Activated T-cell treated with anti-CD3 and anti-CD28 coated beads for 24 hours (primary cell): ENCODE results near the gene ERC1.
"Not testable (repeated sequence)": the region's sequence is repeated elsewhere in the genome, so short reads cannot be mapped to it uniquely, and the experiment has no call there.

Experiments
- DNase-seq: peaks from one replicate; pipeline ENCODE4 v3.0.0-alpha.2; 2020; ENCODE audit warnings: low read depth

ERC1 gene

DNA sequence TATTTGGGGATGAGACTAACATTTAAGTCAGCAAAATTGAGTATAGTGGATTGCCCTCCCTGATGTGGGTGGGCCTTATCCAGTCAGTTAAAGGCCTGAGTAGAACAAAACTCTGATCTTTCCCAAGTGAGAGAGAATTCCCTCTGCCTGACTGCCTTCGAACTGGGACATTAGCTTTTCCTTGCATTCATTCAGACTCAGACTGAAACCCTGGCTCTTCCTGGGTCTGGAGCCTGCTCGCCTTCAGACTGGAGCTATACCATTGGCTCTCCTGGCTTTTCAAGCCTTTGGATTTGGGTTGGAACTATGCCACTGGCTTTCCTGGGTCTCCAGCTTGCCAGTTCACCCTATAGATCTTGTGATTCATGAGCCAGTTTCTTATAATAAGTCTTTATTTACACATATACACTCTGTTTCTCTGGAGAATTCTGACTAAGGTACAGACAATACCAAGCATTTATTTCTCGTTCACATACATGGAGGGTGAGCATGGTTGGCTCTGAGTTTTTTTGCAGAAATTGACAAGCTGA, 296.5 kb downstream of the ERC1 start:
- DNase-seq = no peak

DNA sequence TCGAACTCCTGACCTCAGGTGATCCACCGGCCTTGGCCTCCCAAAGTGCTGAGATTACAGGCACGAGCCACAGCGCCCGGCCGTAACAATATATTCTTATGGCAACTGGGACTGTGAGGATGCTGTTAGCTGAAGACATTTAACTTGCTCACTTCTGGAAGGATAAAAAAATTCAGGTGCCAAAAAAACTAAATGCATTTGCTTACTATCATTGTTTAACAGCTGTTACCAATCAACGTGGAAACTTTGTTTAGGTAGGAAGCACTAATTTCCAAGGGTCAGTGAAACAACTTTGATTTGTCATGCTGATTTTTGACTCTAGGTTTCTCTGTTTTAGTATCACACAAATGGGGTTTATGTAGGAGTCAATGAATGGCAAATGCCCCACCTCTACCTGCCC, 297.3 kb downstream of the ERC1 start:
- no peak for DNase-seq

DNA sequence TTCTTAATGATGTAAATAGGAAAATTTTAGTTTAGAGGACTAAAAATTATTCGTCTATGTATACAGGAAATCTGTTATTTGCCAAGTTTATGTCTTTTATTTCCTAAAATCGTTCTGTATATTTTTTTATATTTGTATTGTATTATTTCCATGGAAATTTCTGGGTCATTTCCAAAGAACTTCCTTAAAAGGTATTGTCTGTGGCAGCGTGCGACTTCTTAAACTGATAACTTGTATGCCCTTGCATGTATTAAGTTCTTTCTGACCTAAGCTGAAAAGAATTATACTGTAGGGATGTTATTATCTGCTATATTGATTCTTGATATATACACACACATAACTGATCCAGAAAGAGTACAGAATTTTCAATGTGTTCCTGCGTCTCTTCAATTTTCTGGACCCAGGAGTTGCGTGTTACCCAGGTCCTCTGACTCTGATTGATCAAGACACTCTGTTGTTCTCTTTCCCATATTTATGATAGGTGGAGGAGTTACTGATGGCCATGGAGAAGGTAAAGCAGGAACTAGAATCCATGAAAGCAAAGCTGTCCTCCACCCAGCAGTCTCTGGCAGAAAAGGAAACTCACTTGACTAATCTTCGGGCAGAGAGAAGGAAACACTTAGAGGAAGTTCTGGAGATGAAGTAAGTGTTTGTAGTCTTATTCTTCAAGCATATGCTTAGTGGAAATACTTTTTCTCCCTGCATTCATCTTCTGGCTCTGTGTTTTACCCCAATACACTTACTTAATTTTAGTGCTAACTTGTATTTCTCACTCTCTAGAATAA, 298.5 kb downstream of the ERC1 start:
- no peak for DNase-seq

DNA sequence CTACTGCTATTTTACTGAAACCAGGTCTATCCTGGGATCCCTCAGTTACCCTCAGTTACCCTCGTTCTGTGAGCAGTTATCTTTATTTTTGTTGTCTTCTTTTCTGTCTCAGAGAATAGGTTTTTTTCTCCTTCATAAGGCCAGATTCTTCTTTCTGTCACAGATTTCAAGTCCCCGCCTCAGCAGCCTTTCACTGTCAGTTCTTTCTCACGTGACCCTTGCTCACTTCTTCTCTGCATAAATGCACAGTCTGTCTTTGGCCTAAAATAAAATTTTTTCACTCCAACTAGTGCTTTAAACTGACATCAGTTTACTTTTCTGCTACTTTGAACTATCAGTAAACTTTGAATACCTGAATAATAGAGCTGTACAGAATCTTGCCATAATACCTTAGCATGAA, 299.7 kb downstream of the ERC1 start:
- no peak for DNase-seq

- no peak for DNase-seq
Measured at GRCh38 chr12:1291601-1292332, 300.7 kb downstream of the ERC1 start.

DNA sequence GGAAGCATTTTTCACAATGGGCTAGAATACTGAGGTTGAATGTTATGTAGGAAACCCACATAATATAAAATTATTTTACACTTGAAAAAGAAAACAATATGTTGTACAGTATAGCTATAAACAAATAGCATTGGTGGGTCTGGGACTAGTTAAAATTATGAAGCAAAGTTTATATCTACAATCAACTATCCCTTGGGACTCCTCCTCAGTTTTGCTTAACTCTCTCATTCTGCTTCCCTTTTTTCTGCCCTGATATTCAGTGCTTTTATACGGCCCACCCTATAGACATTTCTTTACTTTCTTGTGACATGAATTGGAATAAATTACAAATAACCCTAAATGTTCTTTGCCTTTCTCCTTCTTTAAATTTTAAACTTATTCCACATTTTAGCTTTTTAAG, 302.9 kb downstream of the ERC1 start:
- DNase-seq = no peak

- DNase-seq = no peak
Measured at GRCh38 chr12:1297206-1297605, 306.2 kb downstream of the ERC1 start.

DNA sequence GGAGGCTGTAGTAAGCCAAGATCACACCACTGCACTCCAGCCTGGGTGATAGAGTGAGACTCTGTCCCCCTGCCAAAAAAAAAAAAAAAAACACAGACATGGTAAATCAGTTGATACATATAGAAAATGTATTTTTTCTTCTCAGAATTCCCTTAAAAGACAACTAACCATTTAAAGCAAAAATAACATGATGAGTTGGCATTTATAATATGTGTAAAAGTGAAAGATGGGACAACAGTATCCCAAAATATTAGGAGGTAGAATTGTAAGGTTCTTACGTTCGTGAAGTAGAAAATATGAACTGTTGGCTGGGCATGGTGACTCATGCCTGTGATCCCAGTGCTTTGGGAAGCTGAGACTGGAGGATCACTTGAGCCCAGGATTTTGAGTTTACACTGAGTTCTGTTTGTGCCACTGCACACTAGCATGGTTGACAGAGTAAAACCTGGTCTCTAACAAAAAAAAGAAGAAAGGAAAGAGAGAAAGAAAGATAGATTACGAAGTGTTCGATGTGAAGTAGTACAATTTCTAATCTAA, 306.7 kb downstream of the ERC1 start:
- DNase-seq = no peak

DNA sequence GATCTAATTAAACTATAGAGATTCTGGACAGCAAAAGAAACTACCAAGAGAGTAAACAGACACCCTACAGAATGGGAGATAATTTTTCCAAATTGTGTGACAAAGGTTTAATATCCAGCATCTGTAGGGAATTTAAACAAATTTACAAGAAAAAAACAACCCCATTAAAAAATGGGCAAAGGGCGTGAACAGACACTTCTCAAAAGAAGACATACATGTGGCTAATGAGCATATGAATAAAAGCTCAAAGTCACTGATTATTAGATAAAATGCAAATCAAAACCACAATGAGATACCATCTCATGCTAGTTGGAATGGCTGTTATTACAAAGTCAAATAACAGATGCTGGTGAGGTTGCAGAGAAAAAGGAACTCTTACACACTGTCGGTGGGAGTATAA, 309.4 kb downstream of the ERC1 start:
- no peak for DNase-seq

DNA sequence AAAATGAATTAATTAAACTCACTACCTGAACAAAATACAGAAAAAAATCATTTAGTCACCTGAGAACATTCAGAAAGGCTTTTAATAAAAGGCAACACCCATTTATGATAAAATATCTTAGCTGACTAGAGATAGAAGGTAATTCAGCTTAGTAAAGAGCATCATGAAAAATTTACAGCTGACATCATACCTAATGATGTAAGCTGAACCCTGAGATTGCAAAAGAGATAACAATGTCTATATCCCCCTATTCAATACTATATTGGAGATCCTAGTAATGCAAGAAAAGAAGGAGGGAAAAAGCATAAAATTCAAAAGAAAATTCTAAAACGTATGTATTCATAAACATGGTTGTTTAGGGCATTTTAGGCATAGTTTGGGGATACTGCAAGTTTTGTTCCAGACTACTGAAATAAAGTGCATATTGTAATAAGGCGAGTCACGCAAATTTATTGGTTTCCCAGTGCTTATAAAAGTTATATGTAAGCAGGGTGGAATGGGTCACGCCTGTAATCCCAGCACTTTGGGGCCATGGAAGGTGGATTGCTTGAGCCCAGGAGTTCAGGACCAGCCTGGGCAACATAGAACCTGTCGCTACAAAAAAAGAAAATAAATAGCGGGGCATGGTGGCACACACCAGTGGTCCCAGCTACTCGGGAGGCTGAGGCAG, 311.3 kb downstream of the ERC1 start:
- no peak for DNase-seq

DNA sequence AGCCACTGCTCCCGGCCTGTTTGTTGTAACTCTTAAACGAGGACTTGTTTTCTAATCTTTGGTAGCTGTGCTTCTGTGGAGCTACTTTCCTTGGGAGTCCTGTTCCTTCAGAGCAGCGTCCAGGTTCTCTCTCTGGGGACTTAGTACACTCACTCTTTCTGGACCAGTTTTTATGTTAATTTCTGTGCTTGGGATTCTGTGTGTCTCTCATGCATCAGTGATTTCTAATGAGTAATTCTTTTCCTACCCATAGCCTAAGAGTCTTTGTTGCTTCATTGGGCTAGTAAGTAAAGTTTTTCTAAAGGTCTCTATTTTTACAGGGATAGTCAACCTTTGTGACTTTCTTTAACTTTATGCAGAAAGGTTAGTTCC, 314.0 kb downstream of the ERC1 start:
- DNase-seq = no peak

DNA sequence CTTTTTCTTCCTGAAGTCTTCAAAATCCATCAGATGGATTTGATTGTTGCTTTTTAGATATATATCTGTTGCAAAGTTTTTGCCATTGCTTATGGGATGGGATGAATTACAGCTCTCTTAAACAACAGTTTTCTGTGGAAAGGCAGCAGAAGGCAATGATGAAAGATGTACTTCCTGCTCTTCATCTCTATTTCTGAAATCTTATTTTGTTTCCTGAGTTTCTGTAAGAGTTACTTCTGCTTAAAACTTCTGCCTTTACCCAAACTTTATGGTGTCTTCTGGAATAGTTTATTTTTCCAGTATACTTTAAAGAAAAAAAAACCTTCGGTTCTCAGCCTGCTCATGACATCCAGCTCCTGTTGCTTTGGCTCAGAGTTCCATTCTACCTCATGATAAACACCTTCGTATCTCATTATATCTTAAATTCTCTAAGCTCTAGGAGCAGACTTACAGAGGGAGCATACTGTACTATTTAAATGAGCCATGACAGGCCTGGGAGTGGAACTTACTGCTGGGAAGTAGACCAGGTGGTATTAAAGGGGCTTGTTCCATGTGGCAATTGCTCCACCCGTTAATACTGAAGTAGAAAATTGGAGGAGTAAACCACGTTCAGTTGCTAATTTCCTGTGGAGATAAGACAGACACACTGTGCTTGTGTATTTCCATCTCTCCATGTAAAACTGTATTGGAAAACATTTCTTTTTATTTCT, 314.9 kb downstream of the ERC1 start:
- DNase-seq = no peak

- DNase-seq = no peak
Measured at GRCh38 chr12:1306817-1307216, 315.8 kb downstream of the ERC1 start.

DNA sequence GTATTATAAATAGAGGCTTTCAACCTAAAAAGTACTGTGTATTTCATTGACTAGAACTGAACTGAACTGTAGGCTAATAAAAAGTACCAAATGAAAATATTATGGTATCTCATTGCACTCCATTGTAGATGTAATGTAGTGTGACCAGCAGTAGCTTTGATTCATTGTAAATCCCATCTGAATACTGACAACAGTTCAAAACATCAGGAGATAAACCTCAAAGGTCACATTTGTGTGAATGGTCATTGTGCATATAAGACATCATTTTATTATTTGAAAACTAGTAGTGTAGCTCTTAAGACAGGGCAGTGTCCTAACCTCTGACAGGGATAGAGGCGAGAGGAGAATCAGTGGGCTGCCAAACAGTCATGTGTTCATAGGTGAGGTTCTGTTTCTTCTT, 316.8 kb downstream of the ERC1 start:
- DNase-seq = no peak

GRCh38 chr12:1309613-1310012, 318.6 kb downstream of the ERC1 start:
- no peak for DNase-seq

DNA sequence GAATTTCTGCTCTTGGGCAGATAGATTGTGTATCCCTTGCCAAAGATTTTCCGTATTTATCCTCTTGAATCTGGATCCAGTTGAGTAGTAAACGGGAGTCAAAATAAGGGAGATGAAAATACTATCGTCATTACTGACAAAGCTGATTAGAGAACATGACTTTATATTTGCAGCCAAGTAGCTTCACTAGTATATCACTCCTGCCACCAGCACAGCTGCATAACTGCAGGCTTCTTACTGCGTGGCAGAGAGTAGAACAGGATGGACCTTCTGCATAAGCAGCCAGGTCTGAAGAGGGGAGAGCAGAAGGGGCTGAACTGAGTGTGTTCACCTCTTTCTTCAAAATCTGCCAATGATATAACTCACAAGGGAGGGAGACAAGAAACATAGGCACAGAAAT, 319.6 kb downstream of the ERC1 start:
- no peak for DNase-seq

DNA sequence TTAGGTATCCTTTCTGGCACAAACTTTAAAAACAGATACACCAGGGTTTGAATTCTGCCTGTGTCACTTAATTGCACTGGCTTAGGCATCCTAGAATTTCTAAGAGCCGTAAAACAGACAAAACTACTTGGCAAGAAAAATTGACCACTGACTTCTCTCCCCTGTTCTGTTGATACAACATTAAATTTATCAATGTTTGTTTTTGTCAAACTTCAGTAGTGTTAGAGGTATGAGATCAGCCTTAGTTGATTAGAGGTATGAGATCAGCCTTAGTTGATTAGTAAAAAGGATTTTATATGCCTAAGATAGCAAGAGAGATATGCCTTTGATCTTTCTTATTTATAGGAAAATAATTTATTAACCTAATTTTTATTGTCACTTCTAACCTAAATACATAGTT, 320.1 kb downstream of the ERC1 start:
- DNase-seq = no peak

GRCh38 chr12:1313906-1314305, 322.9 kb downstream of the ERC1 start:
- no peak for DNase-seq

GRCh38 chr12:1314523-1314922, 323.5 kb downstream of the ERC1 start:
- DNase-seq = no peak

DNA sequence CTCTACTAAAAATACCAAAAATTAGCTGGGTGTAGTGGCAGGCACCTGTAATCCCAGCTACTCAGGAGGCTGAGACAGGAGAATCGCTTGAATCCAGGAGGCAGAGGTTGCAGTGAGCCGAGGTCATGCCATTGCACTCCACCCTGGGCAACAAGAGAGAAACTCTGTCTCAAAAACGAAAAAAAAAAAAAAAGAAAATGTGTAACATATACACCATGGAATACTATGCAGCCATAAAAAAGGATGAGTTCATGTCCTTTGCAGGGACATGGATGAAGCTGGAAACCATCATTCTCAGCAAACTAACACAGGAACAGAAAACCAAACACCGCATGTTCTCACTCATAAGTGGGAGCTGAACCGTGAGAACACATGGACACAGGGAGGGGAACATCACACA, 326.0 kb downstream of the ERC1 start:
- DNase-seq = not testable (repeated sequence)

DNA sequence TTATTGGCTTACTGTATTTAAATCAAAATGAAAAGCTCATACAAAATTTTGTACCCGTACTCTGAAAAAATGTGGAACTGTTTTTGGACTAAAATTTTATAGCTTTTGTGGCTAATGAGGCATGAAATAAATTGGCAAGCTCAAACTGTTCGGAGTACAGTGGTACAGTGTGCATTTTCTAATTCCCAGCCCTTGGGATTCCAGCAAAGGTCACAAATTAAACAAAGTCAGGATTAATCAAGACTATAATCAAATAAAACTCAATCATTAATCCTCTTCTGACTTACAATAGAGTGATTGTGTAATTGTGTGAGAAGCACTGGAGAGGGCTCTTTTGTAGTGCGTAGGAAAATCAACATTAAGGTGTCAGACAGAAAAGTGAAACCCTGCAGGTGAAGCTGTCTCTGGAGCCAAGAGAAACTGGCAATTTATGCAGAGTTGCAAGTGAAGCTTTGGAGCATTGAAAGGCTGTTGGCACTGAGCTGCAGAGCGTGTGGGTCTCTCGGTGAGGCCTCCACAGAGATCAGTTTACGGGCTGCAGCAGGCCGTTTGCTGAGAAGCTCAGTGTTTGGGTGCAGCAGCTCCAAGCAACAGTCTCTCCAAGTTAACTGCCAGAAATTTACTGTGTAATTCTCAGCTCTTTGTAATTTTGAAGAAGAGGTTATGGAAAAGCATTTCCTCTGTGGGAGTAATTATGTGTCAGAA, 327.5 kb downstream of the ERC1 start:
- DNase-seq = no peak
